Measurements from ENCODE around the gene CDC14B.
"Not testable (repeated sequence)": the region's sequence is repeated elsewhere in the genome, so short reads cannot be mapped to it uniquely, and the experiment has no call there.

The CDC14B gene

DNA sequence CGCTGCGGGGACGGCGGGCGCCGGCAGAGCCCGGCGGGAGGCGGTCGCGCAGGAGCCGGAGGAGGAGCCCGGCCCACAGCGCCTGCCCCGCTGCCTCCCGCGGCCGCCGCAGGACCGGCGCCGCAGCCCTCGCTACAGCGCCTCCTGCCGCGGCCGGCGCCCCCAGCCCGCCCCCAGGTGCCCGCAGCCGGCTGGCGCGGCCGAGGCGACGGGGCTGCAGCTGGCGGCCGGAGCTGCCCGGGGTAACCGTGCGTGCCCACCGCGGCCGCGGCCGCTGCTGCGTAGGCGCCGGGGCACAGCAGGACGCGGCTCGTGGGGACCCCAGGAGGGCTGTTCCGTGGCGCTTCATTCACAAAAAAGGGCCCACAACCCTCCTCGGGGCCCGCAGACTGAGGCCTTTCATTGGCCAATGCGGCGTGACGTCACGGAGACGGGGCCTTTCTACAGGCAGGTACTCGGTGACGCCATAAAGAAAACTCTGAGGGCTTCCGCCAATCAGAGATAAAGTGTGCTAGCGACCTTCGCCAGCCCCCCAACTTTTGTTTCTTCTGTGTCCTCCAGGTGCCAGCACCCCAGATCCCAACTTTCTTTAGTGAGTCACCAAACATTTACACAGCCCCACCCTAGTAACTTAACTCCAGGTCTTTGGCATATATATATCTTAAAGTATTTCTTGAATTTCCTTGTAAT lies at the start of gene CDC14B:
CDC14B (minus strand) TSS at position 353 of the 690 bp plus-strand sequence. CDS start 465 bp downstream, outside the sequence.
- DNase-seq = peak; percentile 79

DNA sequence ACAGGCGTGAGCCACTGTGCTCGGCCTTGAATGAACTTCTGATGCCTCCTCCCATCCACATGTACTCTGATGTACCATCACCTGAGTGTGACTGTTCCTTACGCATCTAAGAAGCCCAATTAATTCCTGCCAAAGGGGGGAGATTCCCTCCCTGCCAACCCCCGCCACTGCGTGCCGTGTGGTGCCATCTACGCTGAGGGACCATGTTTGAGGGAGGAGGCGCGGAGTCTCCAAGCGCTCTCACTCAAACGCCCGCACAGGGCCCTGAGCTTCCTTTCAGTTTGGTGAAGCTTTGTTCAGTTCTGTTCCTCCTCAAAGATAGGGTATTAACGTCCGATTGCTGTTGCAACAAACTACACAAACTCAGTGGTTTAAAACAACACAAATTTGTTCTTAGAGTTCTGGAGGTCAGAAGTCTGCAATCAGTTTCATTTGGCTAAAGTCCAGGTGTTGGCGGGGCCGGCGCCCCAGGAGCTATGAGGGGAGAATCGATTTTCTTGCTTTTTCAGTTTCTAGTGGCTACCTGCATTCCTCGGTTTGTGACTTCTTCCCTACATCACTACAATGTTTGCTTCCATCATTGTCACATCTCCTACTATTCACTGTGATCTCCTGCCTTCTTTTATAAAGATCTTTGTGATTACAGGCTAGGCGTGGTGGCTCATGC lies 49.4 kb upstream of the CDC14B start:
- no peak for DNase-seq

DNA sequence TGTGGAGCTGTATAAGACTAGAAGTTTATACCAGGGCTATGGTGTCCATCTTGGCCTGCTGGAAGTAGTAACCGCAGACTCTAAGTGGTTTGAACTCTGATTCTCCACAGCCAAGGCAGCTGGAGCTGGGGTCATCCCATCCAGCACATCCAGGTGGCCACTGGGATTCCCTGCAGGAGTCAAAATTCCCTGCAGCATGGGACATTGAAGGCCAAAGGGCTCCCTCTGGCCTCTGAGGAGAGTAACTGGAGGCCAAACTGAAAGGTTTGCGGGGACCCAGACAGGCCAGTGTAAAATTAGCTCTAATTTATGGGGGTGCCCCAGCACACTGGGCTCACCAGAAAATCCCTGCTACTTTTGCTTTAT lies 47.7 kb upstream of the CDC14B start:
- DNase-seq = no peak

DNA sequence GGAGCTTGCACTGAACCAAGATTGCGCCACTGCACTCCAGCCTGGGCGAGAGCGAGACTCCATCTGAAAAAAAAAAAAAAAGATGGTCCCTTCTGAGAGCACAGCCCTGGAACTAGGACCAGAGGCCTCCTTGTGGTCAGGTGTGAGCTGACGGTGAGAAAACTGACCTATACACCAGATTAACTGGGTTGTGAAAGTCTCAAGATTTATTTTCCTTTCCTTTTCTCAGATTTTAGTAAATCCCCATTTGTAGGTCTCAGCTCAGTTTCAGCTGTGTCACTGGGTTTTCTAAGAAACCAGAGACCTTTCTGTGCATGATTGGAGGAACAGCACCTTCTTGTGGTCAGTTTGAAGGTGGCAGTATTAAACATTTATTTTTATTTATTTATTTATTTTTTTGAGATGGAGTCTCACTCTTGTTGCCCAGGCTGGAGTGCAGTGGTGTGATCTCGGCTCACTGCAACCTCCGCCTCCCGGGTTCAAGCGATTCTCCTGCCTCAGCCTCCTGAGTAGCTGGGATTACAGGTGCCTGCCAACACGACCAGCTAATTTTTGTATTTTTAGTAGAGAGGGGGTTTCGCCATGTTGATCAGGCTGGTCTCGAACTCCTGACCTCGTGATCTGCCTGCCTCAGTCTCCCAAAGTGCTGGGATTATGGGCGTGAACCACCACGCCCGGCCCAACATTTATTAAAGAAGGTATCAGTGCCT lies 47.2 kb upstream of the CDC14B start:
- DNase-seq = peak; percentile 55

DNA sequence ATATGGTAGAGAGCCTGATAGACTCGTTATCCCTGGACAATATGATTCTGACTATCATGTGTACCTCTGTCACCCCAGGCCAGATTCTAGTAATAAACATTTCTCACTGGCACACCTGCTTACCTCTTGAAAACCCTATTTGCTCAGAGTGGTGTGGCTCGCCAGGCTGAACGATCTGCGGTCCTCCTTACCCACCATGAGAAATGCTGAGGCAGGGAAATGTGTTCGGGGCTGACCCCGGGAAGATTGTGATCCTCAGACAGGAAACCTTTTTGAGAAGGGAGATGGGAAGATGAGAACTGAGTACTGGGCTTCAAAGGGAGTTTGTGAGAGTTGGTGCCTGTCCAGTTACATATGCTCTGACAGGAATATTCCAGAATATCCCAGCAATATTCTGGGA lies 46.1 kb upstream of the CDC14B start:
- DNase-seq = no peak

DNA sequence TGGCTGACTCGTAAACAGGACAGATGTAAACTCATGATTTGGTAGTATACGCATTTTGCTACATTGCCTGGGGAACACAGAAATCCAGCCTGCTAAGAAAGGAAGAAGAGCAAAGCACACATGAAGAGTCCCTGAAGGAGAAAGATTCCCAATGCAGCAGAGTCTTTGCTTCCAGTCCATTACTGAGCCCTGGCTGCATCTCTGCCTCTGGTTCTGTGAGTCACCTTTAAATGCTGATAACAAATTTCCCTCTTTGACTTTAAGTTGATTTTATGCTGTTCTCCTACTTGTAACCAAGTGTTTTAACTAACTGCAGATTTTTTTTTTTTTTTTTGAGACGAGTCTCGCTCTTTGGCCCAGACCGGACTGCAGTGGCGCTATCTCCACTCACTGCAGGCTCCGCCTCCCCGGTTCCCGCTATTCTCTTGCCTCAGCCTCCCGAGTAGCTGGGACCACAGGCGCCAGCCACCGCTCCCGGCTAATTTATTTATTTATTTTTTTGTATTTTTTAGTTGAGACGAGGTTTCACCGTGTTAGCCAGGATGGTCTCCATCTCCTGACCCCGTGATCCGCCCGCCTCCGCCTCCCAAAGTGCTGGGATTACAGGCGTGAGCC lies 44.0 kb upstream of the CDC14B start:
- DNase-seq = no peak

DNA sequence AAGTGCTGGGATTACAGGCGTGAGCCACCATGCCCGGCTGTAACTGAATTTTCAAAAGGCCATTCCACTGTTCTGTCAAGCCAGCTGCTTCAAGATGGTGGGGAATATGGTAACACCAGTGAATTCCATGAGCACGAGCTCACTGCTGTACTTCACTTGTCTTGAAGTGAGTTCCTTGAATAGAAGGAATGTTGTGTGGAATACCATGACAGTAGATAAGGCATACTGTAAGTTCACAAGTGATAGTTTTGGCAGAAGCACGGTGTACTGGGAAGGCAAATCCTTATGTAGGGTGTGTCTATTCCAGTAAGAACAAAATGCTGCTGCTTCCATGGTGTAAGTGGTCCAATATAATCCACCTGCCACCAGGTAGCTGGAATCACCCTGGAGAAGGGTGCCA lies 42.1 kb upstream of the CDC14B start:
- DNase-seq = no peak

DNA sequence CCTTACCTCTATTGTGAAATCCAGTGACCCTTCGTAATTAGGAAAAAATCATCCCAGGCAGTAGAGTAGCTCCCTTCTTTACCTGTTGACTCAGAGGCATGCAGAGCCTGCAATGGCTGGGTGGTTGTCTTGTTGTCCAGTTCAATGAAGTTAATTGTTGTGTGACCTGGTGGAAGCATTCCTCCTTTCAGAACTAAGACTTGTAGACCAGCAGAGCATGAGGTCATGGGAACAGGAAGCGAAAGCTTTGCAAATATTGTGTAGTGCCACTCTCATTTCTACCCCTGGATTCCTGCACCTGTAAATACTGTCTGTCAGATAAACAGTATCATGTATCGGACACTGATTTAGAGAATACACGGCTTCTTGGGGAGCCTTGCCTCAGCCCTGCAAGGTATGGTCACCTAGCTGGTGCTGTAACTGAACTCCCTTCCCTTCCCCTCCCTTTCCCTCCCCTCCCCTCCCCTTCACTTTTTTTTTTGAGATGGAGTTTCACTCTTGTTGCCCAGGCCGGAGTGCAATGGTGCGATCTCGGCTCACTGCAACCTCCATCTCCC lies 41.1 kb upstream of the CDC14B start:
- no peak for DNase-seq

DNA sequence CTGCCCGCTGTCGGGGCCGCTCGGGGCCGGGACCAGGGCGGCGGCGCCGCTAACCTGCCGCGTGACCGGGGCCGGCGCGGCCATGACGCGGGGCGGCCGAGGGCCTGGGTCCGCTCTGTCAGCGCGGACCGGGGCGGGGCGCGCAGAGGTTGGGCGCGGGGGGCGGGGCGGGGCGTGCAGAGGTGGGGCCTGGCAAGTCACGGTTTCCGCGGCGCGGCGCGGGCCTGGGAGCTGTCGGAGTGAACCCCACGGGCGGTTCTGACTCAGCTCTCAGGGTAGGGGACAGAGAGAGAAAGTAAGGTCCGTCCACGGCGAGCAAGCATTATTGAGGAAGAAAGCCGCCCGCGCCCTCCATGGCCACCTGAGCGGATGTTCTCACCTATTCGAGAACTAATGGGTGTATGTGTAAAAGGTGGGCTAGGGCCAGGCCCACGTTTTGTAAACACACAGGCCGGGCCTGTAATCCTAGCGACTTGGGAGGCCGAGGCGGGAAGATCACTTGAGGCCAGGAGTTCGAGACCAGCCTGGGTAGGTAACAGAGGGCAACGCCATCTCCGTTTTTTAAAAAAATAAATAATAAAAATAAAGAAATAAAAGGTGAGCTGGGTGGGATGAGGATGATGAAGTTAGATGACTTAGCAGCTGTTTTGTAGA lies 35.7 kb upstream of the CDC14B start, which contains the start of gene PRXL2C:
PRXL2C (minus strand) TSS at position 120 of the 654 bp plus-strand sequence; CDS start at position 84, 36 bp downstream.
- DNase-seq = peak; percentile 85

DNA sequence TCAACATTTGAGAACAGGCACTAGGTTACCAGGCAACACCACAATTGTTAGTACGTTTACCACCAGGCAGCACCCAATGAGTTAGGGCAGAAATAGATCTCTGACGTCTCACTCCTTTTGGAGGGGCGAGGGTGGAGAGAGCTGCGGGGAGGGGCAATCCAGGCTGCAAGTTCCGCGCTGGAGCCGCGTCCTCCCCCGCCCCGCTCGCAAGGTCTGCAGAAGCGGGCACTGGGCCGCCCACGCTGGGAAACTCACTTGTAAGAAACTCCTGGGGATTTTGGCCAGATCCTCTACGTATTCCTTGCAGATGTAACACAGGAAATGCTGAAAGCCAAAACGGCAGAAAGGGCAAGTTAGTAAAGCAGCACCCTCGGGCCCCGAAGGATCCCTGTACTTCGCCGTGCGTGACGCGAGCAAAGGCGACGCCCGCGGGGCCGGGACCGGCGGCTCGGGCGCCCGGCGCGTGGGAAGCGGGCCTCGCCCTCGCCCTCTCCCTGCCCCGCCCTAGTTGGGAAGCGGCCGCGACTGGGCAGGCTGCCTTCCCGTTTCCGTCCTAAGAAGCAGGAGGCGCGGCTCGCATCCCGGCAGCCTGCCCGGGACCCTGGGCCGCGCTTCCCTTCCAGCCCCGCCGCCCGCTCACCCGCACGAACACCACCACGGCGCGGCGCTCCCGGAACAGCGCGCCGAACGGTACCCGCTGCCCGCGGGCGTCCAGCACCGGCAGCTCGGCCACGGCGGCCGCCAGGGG lies 35.0 kb upstream of the CDC14B start:
- DNase-seq = peak; percentile 87

DNA sequence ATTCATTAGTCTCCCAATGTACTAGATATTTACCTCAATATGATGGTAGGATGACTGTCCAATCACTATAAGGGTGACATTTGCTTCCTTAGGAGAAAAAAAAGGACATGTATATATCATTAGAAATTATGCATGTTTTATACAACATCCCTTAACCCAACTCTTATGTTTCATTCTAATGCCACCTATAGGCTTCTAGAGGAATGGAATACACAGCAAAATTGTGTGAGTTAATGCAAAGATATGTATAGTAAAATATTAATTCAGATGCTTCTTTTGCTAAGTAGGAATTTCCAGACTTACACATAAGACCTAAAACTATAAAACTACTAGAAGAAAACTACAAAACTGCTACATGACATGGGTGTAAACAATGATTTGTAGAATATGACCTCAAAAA lies 32.0 kb upstream of the CDC14B start:
- peak; percentile 33 for DNase-seq

DNA sequence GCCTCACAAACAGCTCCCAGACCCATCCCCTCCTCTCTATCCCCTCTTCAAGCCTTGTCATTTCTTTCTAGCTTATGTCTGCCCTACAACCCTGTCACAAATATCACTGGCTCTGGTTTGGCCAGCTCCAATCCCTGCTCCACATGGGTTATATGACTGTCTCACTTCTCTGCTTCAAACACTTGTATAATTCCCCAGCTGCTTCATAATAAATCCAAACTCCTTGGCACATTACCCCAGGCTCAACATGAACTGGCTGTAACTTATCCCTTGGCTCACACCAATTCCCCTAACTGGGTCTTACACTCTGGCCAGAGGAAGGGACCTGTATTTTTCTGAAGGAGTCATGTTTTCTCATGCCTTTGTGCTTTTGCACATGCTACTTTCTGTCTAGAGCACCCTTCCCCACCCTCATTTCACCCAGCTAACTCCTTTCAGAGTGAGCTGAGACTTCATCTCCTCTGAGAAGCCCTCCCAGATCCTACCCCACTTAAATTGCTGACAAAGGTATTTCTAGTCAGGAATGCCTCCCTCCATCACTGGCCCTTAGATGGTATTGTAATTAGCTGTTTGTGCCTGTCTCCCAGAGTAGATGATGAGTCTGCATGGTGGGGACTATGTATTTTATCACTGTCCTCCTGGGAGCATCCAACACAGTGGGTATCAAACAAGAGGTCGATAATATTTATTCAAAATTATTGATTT lies 30.1 kb upstream of the CDC14B start:
- DNase-seq = no peak

DNA sequence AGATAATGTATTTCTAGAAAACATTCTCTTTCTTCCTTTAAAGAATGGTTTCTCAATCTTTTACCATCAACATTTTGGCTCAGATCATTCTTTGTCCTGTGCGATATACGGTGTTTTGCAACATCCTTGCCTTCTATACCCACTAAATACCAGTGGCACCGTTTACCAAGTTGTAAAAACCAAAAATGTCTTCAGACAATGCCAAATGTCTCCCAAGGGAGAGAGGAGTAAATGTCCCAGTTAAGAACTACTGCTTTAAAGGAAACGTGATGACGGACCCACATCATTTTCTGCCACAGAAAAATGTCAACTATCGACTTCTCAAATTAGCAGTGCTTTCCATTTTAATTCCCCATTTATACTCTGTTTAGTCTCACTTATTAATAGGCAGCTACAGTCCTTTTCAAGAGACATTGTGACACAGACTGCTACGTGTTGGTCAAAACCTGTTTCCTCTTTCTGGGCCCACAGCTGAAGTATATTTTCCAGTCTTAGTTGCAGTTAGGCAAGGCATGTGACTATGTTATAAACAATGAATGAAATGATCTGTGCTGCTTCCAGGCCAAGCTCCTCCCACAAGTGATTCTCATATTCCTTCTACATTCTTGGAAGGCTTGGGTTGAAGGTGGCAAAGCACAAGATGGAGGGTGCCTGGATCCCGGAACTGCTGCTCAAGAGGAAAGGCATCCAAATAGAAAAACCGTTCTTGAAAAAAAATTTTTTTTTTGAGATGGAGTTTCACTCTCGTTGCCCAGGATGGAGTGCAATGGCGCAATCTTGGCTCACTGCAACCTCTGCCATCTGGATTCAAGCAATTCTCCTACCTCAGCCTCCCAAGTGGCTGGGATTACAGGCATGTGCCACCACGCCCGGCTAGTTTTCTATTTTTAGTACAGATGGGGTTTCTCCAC lies 26.7 kb upstream of the CDC14B start:
- peak; percentile 10 for DNase-seq

DNA sequence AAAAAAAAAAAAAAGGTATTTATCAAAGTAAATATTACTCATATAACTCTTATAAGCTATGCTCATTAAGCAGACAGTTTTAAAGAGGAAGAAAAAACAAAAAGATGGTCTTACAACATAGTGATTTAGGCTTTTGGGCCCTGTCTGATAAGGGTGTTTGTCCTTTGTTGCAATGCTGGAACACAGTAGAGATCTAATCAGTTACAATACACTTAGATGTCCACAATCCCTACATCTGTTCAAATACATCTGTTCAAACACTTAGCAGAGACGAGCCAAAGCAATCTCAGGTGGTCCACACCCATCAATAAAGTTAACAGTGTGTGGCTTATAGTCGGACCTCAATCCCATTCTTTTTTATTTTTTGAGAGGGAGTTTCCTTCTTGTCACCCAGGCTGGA lies 24.5 kb upstream of the CDC14B start:
- no peak for DNase-seq

DNA sequence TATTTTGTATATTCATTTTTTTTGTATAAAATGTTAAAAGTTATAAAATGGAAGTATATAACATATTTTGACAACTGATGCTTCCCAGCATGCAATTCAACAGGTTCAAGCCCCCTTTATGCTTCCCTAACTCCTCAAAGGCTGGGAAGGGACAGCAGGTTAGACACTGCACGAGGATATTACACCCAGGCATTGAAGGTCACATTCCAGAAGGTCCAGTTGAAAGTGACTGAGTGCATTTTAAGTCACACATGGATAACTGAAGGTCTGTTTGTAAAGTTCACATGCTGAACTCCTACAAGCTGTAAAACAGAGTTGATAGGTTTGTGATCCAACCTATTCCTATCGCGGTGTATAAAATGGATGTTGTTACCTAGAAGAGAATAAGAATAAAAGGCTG lies 21.9 kb upstream of the CDC14B start:
- DNase-seq = no peak

DNA sequence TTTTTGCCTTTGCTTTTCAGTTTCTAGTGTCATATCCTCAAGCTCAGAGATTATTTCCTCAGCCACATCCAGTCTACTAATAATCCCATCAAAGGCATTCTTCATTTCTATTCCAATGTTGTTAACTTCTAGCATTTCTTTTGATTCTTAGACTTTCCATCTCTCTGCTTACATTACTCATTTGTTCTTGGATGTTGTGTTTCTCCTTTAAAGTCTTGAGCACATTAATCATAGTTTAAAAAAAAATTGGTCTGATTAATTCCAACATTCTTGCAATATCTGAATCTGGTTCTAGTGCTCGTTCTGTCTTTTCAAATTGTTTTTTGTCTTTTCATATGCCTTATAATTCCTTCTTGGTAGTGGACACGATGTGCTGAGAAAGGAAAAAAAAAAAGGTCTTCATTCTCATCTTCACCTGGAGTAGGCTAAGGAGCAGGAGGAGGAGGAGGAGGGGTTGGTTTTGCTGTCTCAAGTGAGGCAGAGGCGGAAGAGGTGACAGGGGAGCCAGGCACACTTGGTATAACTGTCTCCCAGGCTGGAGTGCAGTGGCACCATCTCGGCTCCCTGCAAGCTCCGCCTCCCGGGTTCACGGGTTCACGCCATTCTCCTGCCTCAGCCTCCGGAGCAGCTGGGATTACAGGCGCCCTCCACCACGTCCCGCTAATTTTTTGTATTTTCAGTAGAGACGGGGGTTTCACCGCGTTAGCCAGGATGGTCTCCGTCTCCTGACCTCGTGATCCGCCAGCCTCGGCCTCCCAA lies 19.1 kb upstream of the CDC14B start:
- DNase-seq = no peak

DNA sequence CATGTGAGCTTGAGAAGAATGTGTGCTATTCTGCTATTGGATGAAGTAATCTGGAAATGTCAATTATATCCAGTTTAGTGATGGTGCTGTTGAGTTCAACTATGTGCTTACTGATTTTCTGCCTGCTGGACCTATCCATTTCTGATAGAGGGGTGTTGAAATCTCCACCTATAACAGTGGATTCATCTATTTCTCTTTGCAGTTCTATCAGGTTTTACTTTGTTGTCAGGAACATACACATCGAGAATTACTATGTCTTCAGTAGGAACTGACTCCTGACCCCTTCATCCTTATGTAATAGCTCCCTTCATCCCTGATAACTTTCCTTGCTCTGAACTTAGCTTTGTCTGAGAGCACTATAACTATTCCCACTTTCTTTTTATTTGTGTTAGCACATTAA lies 16.7 kb upstream of the CDC14B start:
- DNase-seq = no peak

DNA sequence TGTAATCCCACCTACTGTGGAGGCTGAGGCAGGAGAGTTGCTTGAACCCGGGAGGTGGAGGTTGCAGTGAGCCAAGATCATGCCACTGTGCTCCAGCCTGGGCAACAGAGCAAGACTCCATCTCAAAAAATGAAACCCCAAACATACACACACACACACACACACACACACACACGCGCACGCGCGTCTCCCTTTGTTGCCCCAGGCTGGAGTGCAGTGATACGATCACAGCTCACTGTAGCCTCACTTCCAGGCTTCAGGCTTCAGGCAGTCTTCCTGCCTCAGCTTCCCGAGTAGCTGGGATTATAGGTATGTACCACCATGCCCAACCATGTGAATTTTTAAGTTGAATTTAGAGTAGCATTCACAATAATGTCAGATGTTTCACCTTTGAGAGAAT lies 13.9 kb upstream of the CDC14B start:
- not testable (repeated sequence) for DNase-seq

DNA sequence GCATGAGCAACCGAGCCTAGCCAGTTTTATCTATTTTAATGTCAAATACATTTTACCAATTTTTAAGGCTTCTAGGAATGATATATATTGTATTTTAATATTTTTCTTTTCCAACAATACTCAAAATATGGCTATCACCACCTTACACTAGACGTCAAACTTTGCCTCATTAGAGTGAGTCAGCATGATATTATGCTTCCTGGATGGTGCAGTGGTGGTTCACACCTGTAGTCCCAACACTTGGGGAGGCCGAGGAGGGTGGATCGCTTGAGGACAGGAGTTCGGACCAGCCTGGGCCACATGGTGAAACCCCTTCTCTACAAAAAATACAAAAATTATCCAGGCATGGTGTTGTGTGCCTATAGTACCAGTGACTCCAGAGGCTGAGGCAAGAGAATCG lies 7.3 kb upstream of the CDC14B start:
- no peak for DNase-seq
